Mammary epithelial cell (primary cell): ENCODE measurements around the gene CLEC17A.

Experiments used
- CTCF ChIP-seq, 2 donors: IDR thresholded peaks in 1 of 2; conservative IDR thresholded peaks in 1 of 2; 2 replicates each; pipeline ENCODE4 v1.5.1; 2011 to 2012; ENCODE audit warnings: inconsistent platforms in 2 of 2, low read length in 2 of 2, mild to moderate bottlenecking in 2 of 2, control low read depth in 1 of 2, low read depth in 1 of 2; ENCODE audit not compliant: insufficient read depth in 1 of 2; ENCODE audit errors: extremely low read depth in 1 of 2
- EZH2 ChIP-seq: IDR thresholded peaks from 2 replicates; pipeline ENCODE4 v1.6.1; 2012; ENCODE audit warnings: low read length, inconsistent platforms, borderline replicate concordance

GRCh38 chr19:14595558-14595957, 12.7 kb downstream of the CLEC17A start:
- TF ChIP-seq EZH2 = no peak
- no peak for TF ChIP-seq CTCF (conservative IDR thresholded peaks at IDR 0.05 in 1 of 2, IDR thresholded peaks at IDR 0.05 in 1 of 2; ENCODE audit: extremely low read depth in 1 of 2, insufficient read depth in 1 of 2, low read depth in 1 of 2, low read length in 2 of 2)
